Osteoblast (primary cell): Measurements from ENCODE around the gene CCDC71. TPM values are rescaled to one million over a fixed set of nuclear protein-coding genes. Genes with fewer than 3 reads are reported as not detected.

Experiments used
- DNase-seq: peaks from one replicate; pipeline ENCODE4 v3.0.0; 2011; ENCODE audit warnings: low spot score, mixed read lengths; ENCODE audit not compliant: insufficient read length; ENCODE audit errors: missing footprints
- H2AFZ ChIP-seq: 2 replicates; pipeline ENCODE4 v1.6.0; 2011; ENCODE audit warnings: mild to moderate bottlenecking, low read length
- H3K27ac ChIP-seq: 2 replicates; pipeline ENCODE4 v1.5.1; 2011; ENCODE audit warnings: mild to moderate bottlenecking, low read depth, low read length, moderate library complexity
- H3K27me3 ChIP-seq: 2 replicates; pipeline ENCODE4 v1.6.0; 2012; ENCODE audit warnings: mild to moderate bottlenecking, control low read depth, inconsistent platforms, low read length, moderate library complexity; ENCODE audit not compliant: insufficient read depth
- H3K36me3 ChIP-seq: 2 replicates; pipeline ENCODE4 v1.5.1; 2011; ENCODE audit warnings: mild to moderate bottlenecking, low read length, control low read depth, moderate library complexity; ENCODE audit not compliant: insufficient read depth
- H3K4me1 ChIP-seq: 2 replicates; pipeline ENCODE4 v1.5.1; 2011; ENCODE audit warnings: mild to moderate bottlenecking, low read length, control low read depth, moderate library complexity; ENCODE audit not compliant: insufficient read depth
- H3K4me2 ChIP-seq: 2 replicates; pipeline ENCODE4 v1.6.0; 2011; ENCODE audit warnings: mild to moderate bottlenecking, low read length; ENCODE audit not compliant: insufficient read depth
- H3K4me3 ChIP-seq: fragments of 200-600 bp; sonication (generic); 3 replicates; pipeline ENCODE4 v1.5.1; 2012; ENCODE audit warnings: mild to moderate bottlenecking, low read length, inconsistent platforms; ENCODE audit not compliant: insufficient read depth
- H3K79me2 ChIP-seq: 2 replicates; pipeline ENCODE4 v1.6.0; 2012; ENCODE audit warnings: mild to moderate bottlenecking, low read length, control low read depth, inconsistent platforms; ENCODE audit not compliant: insufficient read depth
- H3K9me3 ChIP-seq: 2 replicates; pipeline ENCODE4 v1.5.1; 2011; ENCODE audit warnings: low read depth, low read length, control low read depth
- H4K20me1 ChIP-seq: 2 replicates; pipeline ENCODE4 v1.6.0; 2012; ENCODE audit warnings: mild to moderate bottlenecking, low read length, control low read depth; ENCODE audit not compliant: insufficient read depth
- CTCF ChIP-seq: IDR thresholded peaks from 2 replicates; pipeline ENCODE4 v1.5.1; 2011; ENCODE audit warnings: mild to moderate bottlenecking, low read depth, low read length, moderate library complexity; ENCODE audit errors: extremely low read depth
- total RNA-seq: library from RNA; depleted of rRNA; stranded (reverse); fragments of >200 nt; gene quantifications from 2 replicates; pipeline ENCODE4 v1.2.3, GENCODE V29; 2012

The CCDC71 gene
- total RNA-seq, 1 donor: 22.8 TPM

GRCh38 chr3:49140080-49140479, 26.1 kb downstream of the CCDC71 start:
- TF ChIP-seq CTCF: no peak
- Histone ChIP-seq H3K79me2 (no peaks in the 10 kb centered on the region), H3K27ac (no peak overlapping the region), H3K4me1 (no peaks in the 10 kb centered on the region), H4K20me1 (no peaks in the 10 kb centered on the region), H3K36me3 (no peaks in the 10 kb centered on the region), H3K4me3 (no peak overlapping the region), H3K9me3 (no peaks in the 10 kb centered on the region), H3K27me3 (peaks cover 4% of the 10 kb centered on the region), H2AFZ (no peak overlapping the region), H3K4me2 (no peak overlapping the region)
- DNase-seq: no peak

DNA sequence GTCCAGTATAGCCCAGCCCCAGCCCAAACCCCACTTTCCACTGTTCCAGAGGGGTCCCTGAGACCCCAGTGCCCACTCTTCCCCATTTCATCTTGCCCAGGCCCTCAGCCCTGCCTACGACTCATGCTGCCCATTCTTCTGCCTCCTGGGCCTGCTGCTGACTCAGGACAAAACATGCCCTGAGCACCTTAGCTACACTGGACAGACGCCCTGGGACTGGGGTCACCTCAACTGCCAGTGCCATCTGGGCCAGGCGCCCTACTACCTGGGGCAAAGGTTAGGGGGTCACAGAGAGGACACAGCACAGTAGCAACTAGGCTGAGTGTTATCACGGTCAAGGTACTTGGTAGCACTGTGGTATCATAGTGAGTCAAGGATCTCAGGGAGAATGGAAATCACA, 30.6 kb downstream of the CCDC71 start:
- no peak for TF ChIP-seq CTCF
- Histone ChIP-seq H3K36me3 (peaks cover 15% of the 10 kb centered on the region), H3K9me3 (no peaks in the 10 kb centered on the region), H3K79me2 (peaks cover 24% of the 10 kb centered on the region), H3K4me2 (no peak overlapping the region), H3K4me3 (no peak overlapping the region), H4K20me1 (peaks cover 14% of the 10 kb centered on the region), H3K4me1 (peaks cover 16% of the 10 kb centered on the region), H3K27me3 (peaks cover 4% of the 10 kb centered on the region), H2AFZ (no peak overlapping the region), H3K27ac (no peak overlapping the region)
- DNase-seq: peak; percentile 62

DNA sequence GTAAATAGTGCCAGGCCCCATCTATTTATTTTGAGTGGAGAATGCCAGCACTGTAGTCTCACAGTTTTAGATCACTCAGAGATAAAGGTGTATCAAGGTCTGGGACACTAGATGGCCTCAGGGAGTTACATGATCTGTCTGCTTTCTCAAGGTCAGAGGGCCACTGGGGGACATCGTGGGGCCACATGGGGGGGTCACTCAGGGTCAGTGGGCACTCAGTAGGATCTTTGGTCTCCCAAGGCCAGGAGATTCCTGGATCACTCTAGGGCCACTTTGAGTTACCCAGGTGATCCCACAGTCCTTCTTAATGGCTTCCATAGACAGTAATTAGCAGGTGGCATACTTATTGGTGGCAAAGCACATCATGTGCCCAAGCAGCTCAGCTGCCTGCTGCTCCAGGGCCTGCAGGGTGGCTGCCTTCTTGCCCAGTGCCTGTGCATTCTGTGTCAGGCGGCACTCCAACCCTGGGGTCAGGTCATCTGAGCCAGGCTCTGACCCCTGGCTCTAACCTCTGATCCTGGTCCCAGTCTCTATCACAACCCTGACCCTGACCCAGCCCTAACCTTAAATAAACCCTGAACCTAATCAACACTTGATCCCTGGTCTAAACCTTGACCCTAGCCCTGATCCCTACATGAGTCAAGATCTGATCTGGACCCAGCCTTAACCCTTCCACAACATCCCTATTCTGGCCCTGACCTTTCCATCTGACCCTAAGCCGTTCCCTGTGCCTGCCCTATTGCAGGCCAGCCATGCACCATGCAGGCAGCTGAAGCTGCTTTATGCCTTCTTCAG, 31.5 kb downstream of the CCDC71 start:
- peaks cover 4% of the 10 kb centered on the region for H3K27me3 ChIP-seq
- H3K4me3 ChIP-seq: no peak overlapping the region
- H3K79me2 ChIP-seq: peaks cover 32% of the 10 kb centered on the region
- H2AFZ ChIP-seq: no peak overlapping the region
- no peaks in the 10 kb centered on the region for H3K9me3 ChIP-seq
- H3K4me2 ChIP-seq: peak overlapping the region; percentile 99
- peaks cover 23% of the 10 kb centered on the region for H3K36me3 ChIP-seq
- peaks cover 21% of the 10 kb centered on the region for H4K20me1 ChIP-seq
- no peak overlapping the region for H3K27ac ChIP-seq
- peaks cover 16% of the 10 kb centered on the region for H3K4me1 ChIP-seq
- DNase-seq: peak; percentile 85
- no peak for TF ChIP-seq CTCF

- TF ChIP-seq CTCF: no peak
- peak overlapping the region; percentile 99 for H2AFZ ChIP-seq
- peaks cover 26% of the 10 kb centered on the region for H4K20me1 ChIP-seq
- peaks cover 16% of the 10 kb centered on the region for H3K4me1 ChIP-seq
- peaks cover 4% of the 10 kb centered on the region for H3K27me3 ChIP-seq
- no peaks in the 10 kb centered on the region for H3K9me3 ChIP-seq
- DNase-seq: peak; percentile 98
- peaks cover 44% of the 10 kb centered on the region for H3K79me2 ChIP-seq
- H3K4me3 ChIP-seq: peak overlapping the region; percentile 99
- H3K27ac ChIP-seq: peak overlapping the region; percentile 88
- peak overlapping the region; percentile 99 for H3K4me2 ChIP-seq
- peaks cover 36% of the 10 kb centered on the region for H3K36me3 ChIP-seq
Measured at GRCh38 chr3:49133226-49133951, 32.7 kb downstream of the CCDC71 start.
